HEK293 (cell line): ENCODE measurements around the gene LIME1.
A peak's percentile ranks its signal among the peaks of the same experiment; 100 is the strongest.

Experiments
- EGR2 ChIP-seq: fragments of 450-650 bp; formaldehyde crosslinking; IDR thresholded peaks from 2 replicates; pipeline ENCODE4 v1.5.1; 2016; ENCODE audit warnings: low read depth, missing biosample characterization, missing genetic modification characterization
- IKZF3 ChIP-seq: fragments of 450-650 bp; IDR thresholded peaks from 2 replicates; pipeline ENCODE4 v1.5.0; 2018; ENCODE audit warnings: missing biosample characterization, mild to moderate bottlenecking, missing genetic modification characterization, moderate library complexity
- MYNN ChIP-seq: fragments of 450-650 bp; formaldehyde crosslinking; IDR thresholded peaks from 2 replicates; pipeline ENCODE4 v1.5.1; 2016; ENCODE audit warnings: missing biosample characterization, missing genetic modification characterization, borderline replicate concordance
- ZBTB44 ChIP-seq: fragments of 450-650 bp; IDR thresholded peaks from 2 replicates; pipeline ENCODE4 v1.5.1; 2018; ENCODE audit warnings: missing biosample characterization, mild to moderate bottlenecking, missing genetic modification characterization
- ZNF114 ChIP-seq: fragments of 450-650 bp; formaldehyde crosslinking; IDR thresholded peaks from 2 replicates; pipeline ENCODE4 v1.5.0; 2017; ENCODE audit warnings: missing biosample characterization, missing genetic modification characterization
- ZNF146 ChIP-seq: fragments of 450-650 bp; formaldehyde crosslinking; IDR thresholded peaks from 2 replicates; pipeline ENCODE4 v1.5.1; 2016; ENCODE audit warnings: missing biosample characterization, missing genetic modification characterization
- ZNF157 ChIP-seq: fragments of 450-650 bp; formaldehyde crosslinking; IDR thresholded peaks from 2 replicates; pipeline ENCODE4 v1.5.1; 2016; ENCODE audit warnings: missing biosample characterization, missing genetic modification characterization
- ZNF169 ChIP-seq: fragments of 450-650 bp; formaldehyde crosslinking; IDR thresholded peaks from 2 replicates; pipeline ENCODE4 v1.5.1; 2016; ENCODE audit warnings: missing biosample characterization, missing genetic modification characterization
- ZNF2 ChIP-seq: fragments of 450-650 bp; formaldehyde crosslinking; IDR thresholded peaks from 2 replicates; pipeline ENCODE4 v1.5.1; 2016; ENCODE audit warnings: missing biosample characterization, missing genetic modification characterization
- ZNF211 ChIP-seq: fragments of 450-650 bp; formaldehyde crosslinking; IDR thresholded peaks from 2 replicates; pipeline ENCODE4 v1.5.1; 2016; ENCODE audit warnings: low read depth, missing biosample characterization, missing genetic modification characterization
- ZNF239 ChIP-seq: fragments of 450-650 bp; formaldehyde crosslinking; IDR thresholded peaks from 2 replicates; pipeline ENCODE4 v1.5.1; 2016; ENCODE audit warnings: missing biosample characterization, missing genetic modification characterization
- ZNF391 ChIP-seq: fragments of 450-650 bp; formaldehyde crosslinking; IDR thresholded peaks from 2 replicates; pipeline ENCODE4 v1.5.1; 2016; ENCODE audit warnings: low read depth, missing biosample characterization, missing genetic modification characterization, borderline replicate concordance
- ZNF416 ChIP-seq: fragments of 450-650 bp; formaldehyde crosslinking; IDR thresholded peaks from 2 replicates; pipeline ENCODE4 v1.5.1; 2016; ENCODE audit warnings: missing biosample characterization, missing genetic modification characterization
- ZNF423 ChIP-seq: fragments of 450-650 bp; formaldehyde crosslinking; IDR thresholded peaks from 2 replicates; pipeline ENCODE4 v1.5.1; 2016; ENCODE audit warnings: missing biosample characterization, missing genetic modification characterization
- ZNF433 ChIP-seq: fragments of 450-650 bp; formaldehyde crosslinking; IDR thresholded peaks from 2 replicates; pipeline ENCODE4 v1.5.1; 2016; ENCODE audit warnings: missing biosample characterization, missing genetic modification characterization, low read depth
- ZNF48 ChIP-seq: fragments of 450-650 bp; formaldehyde crosslinking; IDR thresholded peaks from 2 replicates; pipeline ENCODE4 v1.5.1; 2016; ENCODE audit warnings: missing biosample characterization, missing genetic modification characterization
- ZNF610 ChIP-seq: fragments of 450-650 bp; formaldehyde crosslinking; IDR thresholded peaks from 2 replicates; pipeline ENCODE4 v1.5.1; 2016; ENCODE audit warnings: missing biosample characterization, missing genetic modification characterization, borderline replicate concordance
- ZNF701 ChIP-seq: fragments of 450-650 bp; formaldehyde crosslinking; IDR thresholded peaks from 2 replicates; pipeline ENCODE4 v1.5.1; 2016; ENCODE audit warnings: missing biosample characterization, missing genetic modification characterization
- ZNF777 ChIP-seq: fragments of 450-650 bp; formaldehyde crosslinking; IDR thresholded peaks from 2 replicates; pipeline ENCODE4 v1.5.1; 2017; ENCODE audit warnings: missing biosample characterization, missing genetic modification characterization, borderline replicate concordance
- ZNF791 ChIP-seq: fragments of 450-650 bp; formaldehyde crosslinking; IDR thresholded peaks from 2 replicates; pipeline ENCODE4 v1.5.1; 2016; ENCODE audit warnings: missing biosample characterization, missing genetic modification characterization
- ZSCAN4 ChIP-seq: fragments of 450-650 bp; formaldehyde crosslinking; IDR thresholded peaks from 2 replicates; pipeline ENCODE4 v1.5.1; 2017; ENCODE audit warnings: missing biosample characterization, missing genetic modification characterization
- ZXDB ChIP-seq: fragments of 450-650 bp; formaldehyde crosslinking; IDR thresholded peaks from 2 replicates; pipeline ENCODE4 v1.5.1; 2016; ENCODE audit warnings: missing biosample characterization, missing genetic modification characterization
- TF ChIP-seq, protein P1 (sequence below): fragments of 450-650 bp; formaldehyde crosslinking; IDR thresholded peaks from 2 replicates; pipeline ENCODE4 v1.5.1; 2016; ENCODE audit warnings: missing biosample characterization, missing genetic modification characterization, borderline replicate concordance
- TF ChIP-seq, protein P2 (sequence below): fragments of 450-650 bp; formaldehyde crosslinking; IDR thresholded peaks from 2 replicates; pipeline ENCODE4 v1.5.1; 2016; ENCODE audit warnings: missing biosample characterization, missing genetic modification characterization
- TF ChIP-seq, protein P3 (sequence below): fragments of 450-650 bp; formaldehyde crosslinking; IDR thresholded peaks from 2 replicates; pipeline ENCODE4 v1.5.1; 2016; ENCODE audit warnings: missing biosample characterization, missing genetic modification characterization, low read depth
- TF ChIP-seq, protein P4 (sequence below): fragments of 450-650 bp; formaldehyde crosslinking; IDR thresholded peaks from 2 replicates; pipeline ENCODE4 v1.5.1; 2016; ENCODE audit warnings: missing biosample characterization, missing genetic modification characterization, borderline replicate concordance

LIME1 gene

DNA sequence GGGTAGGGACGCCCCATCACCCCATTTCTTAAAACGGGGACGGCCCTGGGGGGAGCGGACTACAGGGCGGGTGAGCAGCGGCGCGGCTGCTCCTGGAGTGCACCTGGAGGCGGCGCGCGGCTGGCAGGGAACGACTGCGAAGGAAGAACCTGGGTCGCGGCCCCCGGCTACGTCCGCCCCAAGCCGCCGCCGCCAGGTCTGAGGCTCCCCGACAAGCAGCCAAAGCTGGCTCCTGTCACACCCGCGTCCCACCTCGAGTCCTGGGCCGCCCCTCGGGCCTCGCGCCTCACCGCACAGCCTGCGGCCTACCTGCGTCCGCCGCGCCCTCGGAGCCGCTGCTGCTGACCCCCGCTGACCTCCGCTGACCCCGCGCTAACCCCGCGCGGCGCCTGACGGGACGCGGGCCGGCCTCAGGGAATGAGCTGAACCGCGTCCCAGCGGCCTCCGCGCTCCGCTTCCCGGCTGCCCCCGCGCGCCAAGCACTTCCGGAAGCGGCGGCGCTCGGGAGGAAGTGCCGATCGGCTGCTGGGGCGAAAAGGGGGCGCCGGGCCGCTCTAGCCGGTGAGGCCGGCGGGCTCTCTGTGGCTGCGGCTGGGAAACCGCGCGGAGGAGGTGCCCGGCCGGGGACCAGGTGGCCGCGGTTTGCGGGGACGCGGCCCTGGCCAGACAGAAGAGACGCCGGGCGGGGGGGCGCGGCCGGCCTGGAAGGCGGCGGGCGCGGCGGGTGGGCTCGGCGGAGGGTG is 28.7 kb upstream of the LIME1 start, which contains the start of the genes ARFRP1 and ZGPAT (continued):
- TF ChIP-seq, protein P1, sequence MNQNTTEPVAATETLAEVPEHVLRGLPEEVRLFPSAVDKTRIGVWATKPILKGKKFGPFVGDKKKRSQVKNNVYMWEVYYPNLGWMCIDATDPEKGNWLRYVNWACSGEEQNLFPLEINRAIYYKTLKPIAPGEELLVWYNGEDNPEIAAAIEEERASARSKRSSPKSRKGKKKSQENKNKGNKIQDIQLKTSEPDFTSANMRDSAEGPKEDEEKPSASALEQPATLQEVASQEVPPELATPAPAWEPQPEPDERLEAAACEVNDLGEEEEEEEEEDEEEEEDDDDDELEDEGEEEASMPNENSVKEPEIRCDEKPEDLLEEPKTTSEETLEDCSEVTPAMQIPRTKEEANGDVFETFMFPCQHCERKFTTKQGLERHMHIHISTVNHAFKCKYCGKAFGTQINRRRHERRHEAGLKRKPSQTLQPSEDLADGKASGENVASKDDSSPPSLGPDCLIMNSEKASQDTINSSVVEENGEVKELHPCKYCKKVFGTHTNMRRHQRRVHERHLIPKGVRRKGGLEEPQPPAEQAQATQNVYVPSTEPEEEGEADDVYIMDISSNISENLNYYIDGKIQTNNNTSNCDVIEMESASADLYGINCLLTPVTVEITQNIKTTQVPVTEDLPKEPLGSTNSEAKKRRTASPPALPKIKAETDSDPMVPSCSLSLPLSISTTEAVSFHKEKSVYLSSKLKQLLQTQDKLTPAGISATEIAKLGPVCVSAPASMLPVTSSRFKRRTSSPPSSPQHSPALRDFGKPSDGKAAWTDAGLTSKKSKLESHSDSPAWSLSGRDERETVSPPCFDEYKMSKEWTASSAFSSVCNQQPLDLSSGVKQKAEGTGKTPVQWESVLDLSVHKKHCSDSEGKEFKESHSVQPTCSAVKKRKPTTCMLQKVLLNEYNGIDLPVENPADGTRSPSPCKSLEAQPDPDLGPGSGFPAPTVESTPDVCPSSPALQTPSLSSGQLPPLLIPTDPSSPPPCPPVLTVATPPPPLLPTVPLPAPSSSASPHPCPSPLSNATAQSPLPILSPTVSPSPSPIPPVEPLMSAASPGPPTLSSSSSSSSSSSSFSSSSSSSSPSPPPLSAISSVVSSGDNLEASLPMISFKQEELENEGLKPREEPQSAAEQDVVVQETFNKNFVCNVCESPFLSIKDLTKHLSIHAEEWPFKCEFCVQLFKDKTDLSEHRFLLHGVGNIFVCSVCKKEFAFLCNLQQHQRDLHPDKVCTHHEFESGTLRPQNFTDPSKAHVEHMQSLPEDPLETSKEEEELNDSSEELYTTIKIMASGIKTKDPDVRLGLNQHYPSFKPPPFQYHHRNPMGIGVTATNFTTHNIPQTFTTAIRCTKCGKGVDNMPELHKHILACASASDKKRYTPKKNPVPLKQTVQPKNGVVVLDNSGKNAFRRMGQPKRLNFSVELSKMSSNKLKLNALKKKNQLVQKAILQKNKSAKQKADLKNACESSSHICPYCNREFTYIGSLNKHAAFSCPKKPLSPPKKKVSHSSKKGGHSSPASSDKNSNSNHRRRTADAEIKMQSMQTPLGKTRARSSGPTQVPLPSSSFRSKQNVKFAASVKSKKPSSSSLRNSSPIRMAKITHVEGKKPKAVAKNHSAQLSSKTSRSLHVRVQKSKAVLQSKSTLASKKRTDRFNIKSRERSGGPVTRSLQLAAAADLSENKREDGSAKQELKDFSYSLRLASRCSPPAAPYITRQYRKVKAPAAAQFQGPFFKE (tag by site-specific recombination) = no peak
- TF ChIP-seq ZNF416 (tag by site-specific recombination) (no peak), ZNF701 (no peak), ZNF239 (tag by site-specific recombination) (no peak), ZNF423 (tag by site-specific recombination) (no peak; the same call in 1 of the 2 replicates), MYNN (tag by site-specific recombination) (no peak), ZNF777 (tag by site-specific recombination) (no peak), ZNF146 (tag by site-specific recombination) (no peak), ZNF211 (tag by site-specific recombination) (no peak), ZNF791 (peak; percentile 16; the same call in 1 of the 2 replicates), ZNF2 (tag by site-specific recombination) (no peak), IKZF3 (tag by site-specific recombination) (peak; percentile 21; the same call in 1 of the 2 replicates), EGR2 (tag by site-specific recombination) (no peak), ZBTB44 (tag by site-specific recombination) (no peak), ZNF157 (no peak), ZNF433 (no peak), ZNF391 (tag by site-specific recombination) (no peak; the same call in 1 of the 2 replicates), ZSCAN4 (tag by site-specific recombination) (no peak), ZNF169 (tag by site-specific recombination) (no peak), ZNF48 (tag by site-specific recombination) (no peak), ZNF114 (tag by site-specific recombination) (no peak), ZNF610 (tag by site-specific recombination) (no peak), ZXDB (tag by site-specific recombination) (peak; percentile 64)
- TF ChIP-seq, protein P2, sequence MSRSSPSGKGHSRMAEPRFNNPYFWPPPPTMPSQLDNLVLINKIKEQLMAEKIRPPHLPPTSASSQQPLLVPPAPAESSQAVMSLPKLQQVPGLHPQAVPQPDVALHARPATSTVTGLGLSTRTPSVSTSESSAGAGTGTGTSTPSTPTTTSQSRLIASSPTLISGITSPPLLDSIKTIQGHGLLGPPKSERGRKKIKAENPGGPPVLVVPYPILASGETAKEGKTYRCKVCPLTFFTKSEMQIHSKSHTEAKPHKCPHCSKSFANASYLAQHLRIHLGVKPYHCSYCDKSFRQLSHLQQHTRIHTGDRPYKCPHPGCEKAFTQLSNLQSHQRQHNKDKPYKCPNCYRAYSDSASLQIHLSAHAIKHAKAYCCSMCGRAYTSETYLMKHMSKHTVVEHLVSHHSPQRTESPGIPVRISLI (tag by site-specific recombination) = no peak
- TF ChIP-seq, protein P3, sequence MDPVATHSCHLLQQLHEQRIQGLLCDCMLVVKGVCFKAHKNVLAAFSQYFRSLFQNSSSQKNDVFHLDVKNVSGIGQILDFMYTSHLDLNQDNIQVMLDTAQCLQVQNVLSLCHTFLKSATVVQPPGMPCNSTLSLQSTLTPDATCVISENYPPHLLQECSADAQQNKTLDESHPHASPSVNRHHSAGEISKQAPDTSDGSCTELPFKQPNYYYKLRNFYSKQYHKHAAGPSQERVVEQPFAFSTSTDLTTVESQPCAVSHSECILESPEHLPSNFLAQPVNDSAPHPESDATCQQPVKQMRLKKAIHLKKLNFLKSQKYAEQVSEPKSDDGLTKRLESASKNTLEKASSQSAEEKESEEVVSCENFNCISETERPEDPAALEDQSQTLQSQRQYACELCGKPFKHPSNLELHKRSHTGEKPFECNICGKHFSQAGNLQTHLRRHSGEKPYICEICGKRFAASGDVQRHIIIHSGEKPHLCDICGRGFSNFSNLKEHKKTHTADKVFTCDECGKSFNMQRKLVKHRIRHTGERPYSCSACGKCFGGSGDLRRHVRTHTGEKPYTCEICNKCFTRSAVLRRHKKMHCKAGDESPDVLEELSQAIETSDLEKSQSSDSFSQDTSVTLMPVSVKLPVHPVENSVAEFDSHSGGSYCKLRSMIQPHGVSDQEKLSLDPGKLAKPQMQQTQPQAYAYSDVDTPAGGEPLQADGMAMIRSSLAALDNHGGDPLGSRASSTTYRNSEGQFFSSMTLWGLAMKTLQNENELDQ (tag by site-specific recombination) = no peak
- TF ChIP-seq, protein P4, sequence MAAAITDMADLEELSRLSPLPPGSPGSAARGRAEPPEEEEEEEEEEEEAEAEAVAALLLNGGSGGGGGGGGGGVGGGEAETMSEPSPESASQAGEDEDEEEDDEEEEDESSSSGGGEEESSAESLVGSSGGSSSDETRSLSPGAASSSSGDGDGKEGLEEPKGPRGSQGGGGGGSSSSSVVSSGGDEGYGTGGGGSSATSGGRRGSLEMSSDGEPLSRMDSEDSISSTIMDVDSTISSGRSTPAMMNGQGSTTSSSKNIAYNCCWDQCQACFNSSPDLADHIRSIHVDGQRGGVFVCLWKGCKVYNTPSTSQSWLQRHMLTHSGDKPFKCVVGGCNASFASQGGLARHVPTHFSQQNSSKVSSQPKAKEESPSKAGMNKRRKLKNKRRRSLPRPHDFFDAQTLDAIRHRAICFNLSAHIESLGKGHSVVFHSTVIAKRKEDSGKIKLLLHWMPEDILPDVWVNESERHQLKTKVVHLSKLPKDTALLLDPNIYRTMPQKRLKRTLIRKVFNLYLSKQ (tag by site-specific recombination) = no peak
